ENCODE results near the gene ANO1.

DNA sequence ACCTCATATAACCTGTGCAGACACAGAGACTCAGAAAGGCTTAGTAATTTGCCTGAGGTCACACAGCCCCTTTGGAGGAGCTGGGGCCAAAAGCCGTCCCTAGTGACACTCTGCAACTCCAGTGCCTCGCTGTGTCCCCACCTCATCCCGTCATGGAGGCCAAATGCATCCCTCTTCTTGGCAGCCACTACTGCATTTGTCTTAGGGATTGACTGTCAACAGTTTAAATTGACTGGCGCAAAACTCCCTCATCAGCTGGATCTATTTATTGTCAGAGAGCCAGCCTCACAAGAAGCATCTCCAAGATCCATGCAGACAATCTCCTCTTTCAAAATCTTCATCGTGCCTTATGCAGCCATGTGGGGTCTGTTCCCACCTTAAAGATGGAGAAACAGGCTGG is 35.7 kb downstream of the ANO1 start:
- TF ChIP-seq HEYL (CRISPR knock-in tag; IDR thresholded peaks at IDR 0.05) (no peak), POLR2A (IDR thresholded peaks at IDR 0.05; ENCODE audit: low read length) (no peak), BHLHE40 (IDR thresholded peaks at IDR 0.05; ENCODE audit: low read depth, low read length) (no peak), CBX8 (IDR thresholded peaks at IDR 0.05) (no peak), CHD2 (IDR thresholded peaks at IDR 0.05; ENCODE audit: low read length, partially characterized antibody) (no peak), CHD4 (IDR thresholded peaks at IDR 0.05; ENCODE audit: borderline replicate concordance) (no peak)
- TF ChIP-seq, protein P1, sequence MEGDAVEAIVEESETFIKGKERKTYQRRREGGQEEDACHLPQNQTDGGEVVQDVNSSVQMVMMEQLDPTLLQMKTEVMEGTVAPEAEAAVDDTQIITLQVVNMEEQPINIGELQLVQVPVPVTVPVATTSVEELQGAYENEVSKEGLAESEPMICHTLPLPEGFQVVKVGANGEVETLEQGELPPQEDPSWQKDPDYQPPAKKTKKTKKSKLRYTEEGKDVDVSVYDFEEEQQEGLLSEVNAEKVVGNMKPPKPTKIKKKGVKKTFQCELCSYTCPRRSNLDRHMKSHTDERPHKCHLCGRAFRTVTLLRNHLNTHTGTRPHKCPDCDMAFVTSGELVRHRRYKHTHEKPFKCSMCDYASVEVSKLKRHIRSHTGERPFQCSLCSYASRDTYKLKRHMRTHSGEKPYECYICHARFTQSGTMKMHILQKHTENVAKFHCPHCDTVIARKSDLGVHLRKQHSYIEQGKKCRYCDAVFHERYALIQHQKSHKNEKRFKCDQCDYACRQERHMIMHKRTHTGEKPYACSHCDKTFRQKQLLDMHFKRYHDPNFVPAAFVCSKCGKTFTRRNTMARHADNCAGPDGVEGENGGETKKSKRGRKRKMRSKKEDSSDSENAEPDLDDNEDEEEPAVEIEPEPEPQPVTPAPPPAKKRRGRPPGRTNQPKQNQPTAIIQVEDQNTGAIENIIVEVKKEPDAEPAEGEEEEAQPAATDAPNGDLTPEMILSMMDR (IDR thresholded peaks at IDR 0.05), result no peak
- TF ChIP-seq, protein P2, sequence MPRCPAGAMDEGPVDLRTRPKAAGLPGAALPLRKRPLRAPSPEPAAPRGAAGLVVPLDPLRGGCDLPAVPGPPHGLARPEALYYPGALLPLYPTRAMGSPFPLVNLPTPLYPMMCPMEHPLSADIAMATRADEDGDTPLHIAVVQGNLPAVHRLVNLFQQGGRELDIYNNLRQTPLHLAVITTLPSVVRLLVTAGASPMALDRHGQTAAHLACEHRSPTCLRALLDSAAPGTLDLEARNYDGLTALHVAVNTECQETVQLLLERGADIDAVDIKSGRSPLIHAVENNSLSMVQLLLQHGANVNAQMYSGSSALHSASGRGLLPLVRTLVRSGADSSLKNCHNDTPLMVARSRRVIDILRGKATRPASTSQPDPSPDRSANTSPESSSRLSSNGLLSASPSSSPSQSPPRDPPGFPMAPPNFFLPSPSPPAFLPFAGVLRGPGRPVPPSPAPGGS (IDR thresholded peaks at IDR 0.05), result no peak

Measured in A549 (cell line).